Activated gamma-delta T cell (primary cell): ENCODE results near the gene PCDH12.

ENCODE experiments used
- DNase-seq: peaks from one replicate; lab custom pipeline; 2025; lab: John Stamatoyannopoulos, UW

PCDH12 gene

DNA sequence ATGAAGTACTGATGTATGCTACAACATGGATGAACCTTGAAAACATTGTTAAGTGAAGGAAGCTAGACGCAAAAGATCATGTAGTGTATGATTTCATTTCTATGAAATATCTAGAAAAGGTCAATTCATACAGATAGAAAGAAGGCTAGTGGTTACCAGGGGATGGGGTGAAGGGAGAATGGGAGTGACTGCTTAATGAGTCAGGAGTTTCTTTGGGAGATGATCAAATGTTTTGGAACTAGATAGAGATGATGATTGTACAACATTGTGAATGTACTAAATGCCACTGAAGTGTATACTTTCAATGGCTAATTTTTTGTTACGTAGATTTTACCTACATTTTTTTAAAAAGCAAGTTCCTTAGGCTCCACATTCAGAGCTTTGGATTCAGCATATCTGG lies 49.2 kb downstream of the PCDH12 start:
- no peak for DNase-seq

GRCh38 chr5:141906972-141907371 lies 51.0 kb downstream of the PCDH12 start:
- DNase-seq, result no peak

- no peak for DNase-seq
These were observed 51.5 kb downstream of the PCDH12 start for GRCh38 chr5:141906517-141906916.

- DNase-seq, result no peak
These were observed 53.5 kb downstream of the PCDH12 start for GRCh38 chr5:141904551-141904950.

- DNase-seq, result no peak
These were observed 54.7 kb downstream of the PCDH12 start for GRCh38 chr5:141903261-141903660.

DNA sequence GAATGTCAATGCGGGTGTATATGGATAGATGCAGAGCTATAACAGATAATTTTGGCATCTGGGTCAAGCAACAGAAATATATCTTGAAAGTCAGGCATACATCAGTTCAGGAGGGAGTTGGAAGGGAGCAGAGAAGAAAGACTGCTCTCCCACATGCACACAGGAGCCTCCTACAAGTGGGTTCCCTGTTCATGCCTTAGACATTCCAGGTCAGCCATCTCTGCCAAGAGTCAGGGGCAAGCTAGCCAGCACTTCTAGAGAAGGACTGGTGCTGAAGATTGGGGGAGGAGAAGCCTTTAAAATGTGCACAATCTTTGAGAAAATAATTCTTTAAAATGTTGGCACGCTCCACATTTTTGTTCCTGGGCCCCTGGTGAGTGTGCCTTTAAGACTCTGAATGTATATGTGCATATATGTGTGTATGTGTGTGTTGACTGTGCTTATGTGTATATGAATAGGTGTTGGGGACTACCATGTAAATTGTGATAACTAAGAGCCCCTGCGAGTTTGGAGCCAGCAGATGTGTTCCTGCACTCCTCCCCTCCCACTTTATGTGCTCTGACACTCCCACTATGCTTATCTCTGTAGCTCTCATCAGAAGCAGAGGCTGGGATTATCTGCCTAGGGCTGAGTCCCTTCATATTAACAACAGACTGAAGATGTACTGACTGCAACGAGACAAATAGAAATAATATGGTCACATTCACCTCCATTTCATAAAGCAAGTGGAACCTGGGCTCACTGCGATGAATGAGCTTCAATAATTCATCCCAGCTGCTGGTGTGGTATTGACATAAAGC lies 55.8 kb downstream of the PCDH12 start:
- no peak for DNase-seq

DNA sequence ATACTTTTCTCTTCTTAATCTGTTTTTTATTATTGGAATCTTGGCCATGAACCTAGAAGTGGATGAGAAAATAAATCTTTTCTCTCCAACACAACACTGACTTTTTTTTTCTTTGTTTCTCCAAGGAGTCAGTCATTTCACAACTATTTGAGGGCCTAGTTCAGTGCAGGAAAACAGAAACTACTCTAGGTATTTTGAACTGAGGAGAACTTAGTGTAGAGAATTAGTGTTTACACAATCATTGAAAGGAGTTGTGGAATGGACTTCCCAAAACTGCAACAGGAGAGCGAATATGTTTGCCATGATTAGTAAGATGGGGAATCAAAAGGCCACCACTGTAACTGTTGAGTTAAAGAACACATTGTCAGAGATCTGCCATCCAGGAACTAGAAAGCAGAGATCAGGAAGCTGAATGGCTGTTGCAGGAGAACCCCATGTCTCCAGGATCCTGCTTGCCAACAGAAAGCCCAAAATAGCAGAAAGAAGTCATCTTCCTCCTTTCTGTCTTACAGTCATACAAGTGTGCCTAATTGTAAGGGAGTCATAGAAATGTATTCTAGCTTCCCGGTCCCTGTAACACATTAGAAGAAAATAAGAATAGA lies 59.5 kb downstream of the PCDH12 start:
- no peak for DNase-seq

GRCh38 chr5:141897425-141897824 lies 60.6 kb downstream of the PCDH12 start:
- DNase-seq, result no peak
